Upper lobe of left lung (tissue), 4 donors: ENCODE results near the gene SCN5A.

Source experiments
- EP300 ChIP-seq, 4 donors: sonication (generic); formaldehyde crosslinking; IDR thresholded peaks; one replicate each; pipeline ENCODE4 v1.5.1; 2017; ENCODE audit warnings: antibody characterized with exemption in 4 of 4, control low read depth in 2 of 4
- POLR2A ChIP-seq, 4 donors: fragments of 450-650 bp; IDR thresholded peaks; one replicate each; pipeline ENCODE4 v1.5.1; 2016 to 2017; ENCODE audit warnings: antibody characterized with exemption in 4 of 4, mild to moderate bottlenecking in 2 of 4
- POLR2AphosphoS5 ChIP-seq, 2 donors: sonication (generic); formaldehyde crosslinking; IDR thresholded peaks; one replicate each; pipeline ENCODE4 v1.5.1; 2017; ENCODE audit warnings: antibody characterized with exemption in 2 of 2
- TF ChIP-seq, protein P1 (sequence below), 6 experiments: fragments of 450-650 bp in 4 of 6; fragments of 200-600 bp in 2 of 6; sonication (generic) in 2 of 6; IDR thresholded peaks; one replicate each; pipeline ENCODE4 v1.5.1; 2016 to 2019; ENCODE audit warnings: antibody characterized with exemption in 6 of 6

DNA sequence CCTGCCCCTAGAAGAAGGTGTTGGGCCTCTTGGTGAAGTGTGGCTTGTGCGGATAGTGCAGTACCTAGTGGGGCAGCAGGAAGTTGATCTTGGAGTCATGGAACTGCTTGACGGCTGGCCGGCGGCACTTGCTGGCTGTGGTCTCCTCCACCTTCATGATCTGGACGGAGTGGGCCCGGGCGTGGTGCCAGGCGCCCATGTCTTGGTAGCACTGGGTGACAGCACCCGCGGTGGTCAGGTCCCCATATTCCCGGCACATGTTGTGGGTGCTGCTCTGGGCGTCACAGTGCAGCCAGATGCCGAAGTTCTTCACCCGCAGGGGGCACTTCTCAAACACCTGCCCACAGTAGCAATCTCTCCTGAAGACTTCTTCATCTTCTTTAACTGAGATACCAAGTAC, 122.7 kb downstream of the SCN5A start:
- TF ChIP-seq, protein P1, sequence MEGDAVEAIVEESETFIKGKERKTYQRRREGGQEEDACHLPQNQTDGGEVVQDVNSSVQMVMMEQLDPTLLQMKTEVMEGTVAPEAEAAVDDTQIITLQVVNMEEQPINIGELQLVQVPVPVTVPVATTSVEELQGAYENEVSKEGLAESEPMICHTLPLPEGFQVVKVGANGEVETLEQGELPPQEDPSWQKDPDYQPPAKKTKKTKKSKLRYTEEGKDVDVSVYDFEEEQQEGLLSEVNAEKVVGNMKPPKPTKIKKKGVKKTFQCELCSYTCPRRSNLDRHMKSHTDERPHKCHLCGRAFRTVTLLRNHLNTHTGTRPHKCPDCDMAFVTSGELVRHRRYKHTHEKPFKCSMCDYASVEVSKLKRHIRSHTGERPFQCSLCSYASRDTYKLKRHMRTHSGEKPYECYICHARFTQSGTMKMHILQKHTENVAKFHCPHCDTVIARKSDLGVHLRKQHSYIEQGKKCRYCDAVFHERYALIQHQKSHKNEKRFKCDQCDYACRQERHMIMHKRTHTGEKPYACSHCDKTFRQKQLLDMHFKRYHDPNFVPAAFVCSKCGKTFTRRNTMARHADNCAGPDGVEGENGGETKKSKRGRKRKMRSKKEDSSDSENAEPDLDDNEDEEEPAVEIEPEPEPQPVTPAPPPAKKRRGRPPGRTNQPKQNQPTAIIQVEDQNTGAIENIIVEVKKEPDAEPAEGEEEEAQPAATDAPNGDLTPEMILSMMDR (IDR thresholded peaks at IDR 0.05): no peak
- TF ChIP-seq POLR2A (IDR thresholded peaks at IDR 0.05) (no peak), POLR2AphosphoS5 (IDR thresholded peaks at IDR 0.05) (no peak), EP300 (IDR thresholded peaks at IDR 0.05) (no peak)
